ENCODE data around the gene FAM53A. TPM values are rescaled to one million over a fixed set of nuclear protein-coding genes. Genes with fewer than 3 reads are reported as not detected.
A peak's percentile ranks its signal among the peaks of the same experiment; 100 is the strongest.

The FAM53A gene
- total and polyA plus RNA-seq, 2 of the 13 experiments (the other 11 are each of a cell fraction or from before 2014, with no cell fraction given) = 0.48 to 1.1 TPM

DNA sequence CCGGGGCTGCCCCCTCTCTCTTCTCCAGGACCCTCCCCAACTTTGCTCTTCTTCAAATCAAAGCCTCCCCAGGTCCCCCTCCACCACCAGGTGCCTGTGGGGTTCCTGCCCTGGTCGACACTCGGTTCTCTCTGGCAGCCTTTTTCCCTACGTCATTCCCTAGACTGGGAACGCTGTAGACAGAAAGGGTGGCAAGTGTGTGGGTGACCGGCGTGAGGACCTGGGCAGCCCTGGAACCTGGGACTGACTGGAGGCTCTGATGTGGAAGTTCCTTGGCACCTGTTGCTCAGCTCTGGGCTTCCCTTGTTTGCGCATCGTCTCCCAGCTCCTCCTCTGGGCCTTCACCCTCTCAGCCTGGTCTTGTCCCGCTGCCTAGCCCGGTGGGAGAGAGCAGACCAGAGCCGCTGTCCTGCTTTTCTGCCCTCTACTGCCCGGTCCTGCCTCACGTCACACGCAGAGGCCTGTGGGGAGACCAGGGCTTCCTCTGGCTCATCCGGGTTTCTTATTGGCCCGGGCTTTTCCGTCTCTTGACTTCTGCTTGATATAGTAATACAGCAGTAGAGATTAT is 38.5 kb upstream of the FAM53A start (continued):
- TF ChIP-seq, protein P1, sequence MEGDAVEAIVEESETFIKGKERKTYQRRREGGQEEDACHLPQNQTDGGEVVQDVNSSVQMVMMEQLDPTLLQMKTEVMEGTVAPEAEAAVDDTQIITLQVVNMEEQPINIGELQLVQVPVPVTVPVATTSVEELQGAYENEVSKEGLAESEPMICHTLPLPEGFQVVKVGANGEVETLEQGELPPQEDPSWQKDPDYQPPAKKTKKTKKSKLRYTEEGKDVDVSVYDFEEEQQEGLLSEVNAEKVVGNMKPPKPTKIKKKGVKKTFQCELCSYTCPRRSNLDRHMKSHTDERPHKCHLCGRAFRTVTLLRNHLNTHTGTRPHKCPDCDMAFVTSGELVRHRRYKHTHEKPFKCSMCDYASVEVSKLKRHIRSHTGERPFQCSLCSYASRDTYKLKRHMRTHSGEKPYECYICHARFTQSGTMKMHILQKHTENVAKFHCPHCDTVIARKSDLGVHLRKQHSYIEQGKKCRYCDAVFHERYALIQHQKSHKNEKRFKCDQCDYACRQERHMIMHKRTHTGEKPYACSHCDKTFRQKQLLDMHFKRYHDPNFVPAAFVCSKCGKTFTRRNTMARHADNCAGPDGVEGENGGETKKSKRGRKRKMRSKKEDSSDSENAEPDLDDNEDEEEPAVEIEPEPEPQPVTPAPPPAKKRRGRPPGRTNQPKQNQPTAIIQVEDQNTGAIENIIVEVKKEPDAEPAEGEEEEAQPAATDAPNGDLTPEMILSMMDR (CRISPR knock-in tag; IDR thresholded peaks at IDR 0.05) = peak; percentile 45
- 0 out of 2 replicates have a peak, but pooled peaks have one; percentile 11 for TF ChIP-seq ZNF274 (CRISPR knock-in tag; IDR thresholded peaks at IDR 0.05)
- no peak for TF ChIP-seq ZNF678 (CRISPR knock-in tag; IDR thresholded peaks at IDR 0.05)
- TF ChIP-seq SIN3A (IDR thresholded peaks at IDR 0.05; ENCODE audit: borderline replicate concordance, low read depth, low read length) = 0 out of 2 replicates have a peak, but pooled peaks have one; percentile 32
- peak; percentile 58 for TF ChIP-seq SAP130 (CRISPR knock-in tag; IDR thresholded peaks at IDR 0.05; ENCODE audit: low read depth)

DNA sequence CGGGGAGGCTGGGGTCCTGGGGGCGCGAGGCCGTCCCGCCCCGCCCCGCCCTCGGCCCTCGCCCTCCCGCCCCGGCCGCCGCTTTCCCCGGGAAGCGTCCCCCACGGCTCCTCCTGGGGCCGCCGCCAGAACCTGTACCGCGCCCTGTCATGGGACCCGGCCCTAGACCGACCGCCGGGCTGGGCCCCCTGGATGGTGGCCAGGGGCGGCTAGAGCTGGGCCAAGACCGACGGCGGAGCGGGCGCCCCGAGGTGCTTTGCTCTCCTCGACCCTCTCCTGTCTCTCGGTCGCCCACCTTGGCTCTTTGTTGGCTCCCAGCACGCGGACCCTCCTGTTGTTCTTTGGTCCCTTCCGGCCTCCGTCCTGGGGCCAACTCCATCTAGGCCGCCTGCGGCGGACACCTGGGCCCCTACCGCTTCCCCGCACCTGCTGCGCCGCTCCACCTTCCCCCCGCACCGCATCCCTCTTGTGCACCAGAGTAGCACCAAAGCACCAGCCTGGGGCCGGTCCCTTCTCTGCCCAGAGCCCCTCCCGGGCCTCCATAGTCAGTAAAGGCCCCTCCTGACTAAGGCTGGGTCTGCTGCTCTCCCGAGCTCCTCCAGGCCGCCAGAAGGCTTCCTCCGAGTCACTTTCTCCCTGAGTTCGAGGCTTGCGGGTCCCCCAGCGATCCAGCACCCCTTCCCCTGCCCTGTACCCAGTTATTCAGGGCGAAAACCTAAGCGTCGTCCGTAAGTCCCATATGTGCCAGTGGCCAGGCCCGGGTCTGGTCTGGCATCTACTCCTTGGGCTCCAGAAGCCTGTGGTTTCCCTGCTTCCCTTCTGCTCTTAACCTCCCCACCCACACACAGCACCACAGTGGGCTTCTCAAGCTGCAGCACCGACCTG is 37.8 kb upstream of the FAM53A start:
- H2AFZ ChIP-seq (ENCODE audit: low read length) = no peak overlapping the region
- ATAC-seq = no peak
- peaks cover 33% of the 10 kb centered on the region for H3K79me2 ChIP-seq (ENCODE audit: insufficient read depth, low read length)
- TF ChIP-seq, protein P2, sequence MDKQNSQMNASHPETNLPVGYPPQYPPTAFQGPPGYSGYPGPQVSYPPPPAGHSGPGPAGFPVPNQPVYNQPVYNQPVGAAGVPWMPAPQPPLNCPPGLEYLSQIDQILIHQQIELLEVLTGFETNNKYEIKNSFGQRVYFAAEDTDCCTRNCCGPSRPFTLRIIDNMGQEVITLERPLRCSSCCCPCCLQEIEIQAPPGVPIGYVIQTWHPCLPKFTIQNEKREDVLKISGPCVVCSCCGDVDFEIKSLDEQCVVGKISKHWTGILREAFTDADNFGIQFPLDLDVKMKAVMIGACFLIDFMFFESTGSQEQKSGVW (CRISPR knock-in tag; IDR thresholded peaks at IDR 0.05; ENCODE audit: borderline replicate concordance) = no peak
- TF ChIP-seq ZNF451 (CRISPR knock-in tag; IDR thresholded peaks at IDR 0.05) (0 out of 2 replicates have a peak, but pooled peaks have one; percentile 36), ZNF768 (CRISPR knock-in tag; IDR thresholded peaks at IDR 0.05) (0 out of 2 replicates have a peak, but pooled peaks have one; percentile 34), TMF1 (CRISPR knock-in tag; IDR thresholded peaks at IDR 0.05; ENCODE audit: low read depth) (no peak), ZNF383 (CRISPR knock-in tag; IDR thresholded peaks at IDR 0.05; ENCODE audit: borderline replicate concordance) (no peak), EHMT2 (IDR thresholded peaks at IDR 0.05; ENCODE audit: borderline replicate concordance, low read depth, low read length) (no peak)
- TF ChIP-seq, protein P3, sequence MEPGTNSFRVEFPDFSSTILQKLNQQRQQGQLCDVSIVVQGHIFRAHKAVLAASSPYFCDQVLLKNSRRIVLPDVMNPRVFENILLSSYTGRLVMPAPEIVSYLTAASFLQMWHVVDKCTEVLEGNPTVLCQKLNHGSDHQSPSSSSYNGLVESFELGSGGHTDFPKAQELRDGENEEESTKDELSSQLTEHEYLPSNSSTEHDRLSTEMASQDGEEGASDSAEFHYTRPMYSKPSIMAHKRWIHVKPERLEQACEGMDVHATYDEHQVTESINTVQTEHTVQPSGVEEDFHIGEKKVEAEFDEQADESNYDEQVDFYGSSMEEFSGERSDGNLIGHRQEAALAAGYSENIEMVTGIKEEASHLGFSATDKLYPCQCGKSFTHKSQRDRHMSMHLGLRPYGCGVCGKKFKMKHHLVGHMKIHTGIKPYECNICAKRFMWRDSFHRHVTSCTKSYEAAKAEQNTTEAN (CRISPR knock-in tag; conservative IDR thresholded peaks at IDR 0.05) = 0 out of 2 replicates have a peak, but pooled peaks have one; percentile 21
- TF ChIP-seq, protein P4, sequence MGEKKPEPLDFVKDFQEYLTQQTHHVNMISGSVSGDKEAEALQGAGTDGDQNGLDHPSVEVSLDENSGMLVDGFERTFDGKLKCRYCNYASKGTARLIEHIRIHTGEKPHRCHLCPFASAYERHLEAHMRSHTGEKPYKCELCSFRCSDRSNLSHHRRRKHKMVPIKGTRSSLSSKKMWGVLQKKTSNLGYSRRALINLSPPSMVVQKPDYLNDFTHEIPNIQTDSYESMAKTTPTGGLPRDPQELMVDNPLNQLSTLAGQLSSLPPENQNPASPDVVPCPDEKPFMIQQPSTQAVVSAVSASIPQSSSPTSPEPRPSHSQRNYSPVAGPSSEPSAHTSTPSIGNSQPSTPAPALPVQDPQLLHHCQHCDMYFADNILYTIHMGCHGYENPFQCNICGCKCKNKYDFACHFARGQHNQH (CRISPR knock-in tag; IDR thresholded peaks at IDR 0.05) = no peak
- TF ChIP-seq, protein P5, sequence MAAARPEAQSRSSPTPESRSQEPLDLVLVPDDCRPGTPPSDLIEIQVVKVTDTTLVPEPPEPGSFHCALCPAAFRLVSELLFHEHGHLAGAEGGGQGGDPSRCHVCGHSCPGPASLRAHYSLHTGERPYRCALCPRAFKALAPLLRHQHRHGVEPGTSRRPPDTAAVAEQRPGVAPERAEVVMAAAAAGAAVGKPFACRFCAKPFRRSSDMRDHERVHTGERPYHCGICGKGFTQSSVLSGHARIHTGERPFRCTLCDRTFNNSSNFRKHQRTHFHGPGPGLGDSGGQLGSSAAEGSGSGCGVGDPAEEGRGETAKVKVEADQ (CRISPR knock-in tag; IDR thresholded peaks at IDR 0.05; ENCODE audit: borderline replicate concordance) = peak; percentile 54; the same call in 1 of the 2 replicates

More for the DNA sequence above, 37.8 kb upstream of the FAM53A start:
- no peak for FAIRE-seq
- peaks cover 45% of the 10 kb centered on the region for H3K4me1 ChIP-seq (ENCODE audit: insufficient read depth, low read length)
- H3K4me2 ChIP-seq (ENCODE audit: low read depth, low read length) = peak overlapping the region; percentile 94
- no peak for DNase-seq (ENCODE audit: low spot score)
- ChIA-PET POLR2A (interaction anchor here (0.7 to 3.3 kb wide), 8 partner anchors 10 to 135 kb away, joined by 3 to 31 read pairs (median 4); partner anchors contain the start of genes FGFR3, LETM1 and SLBP), CTCF (ENCODE audit: low intra/inter-chr PET ratio, low total read pairs) (no interaction called here)
- H3K9me3 ChIP-seq (ENCODE audit: low read length) = no peaks in the 10 kb centered on the region
- H3K36me3 ChIP-seq (replicated peaks in 1 of 2; ENCODE audit: control insufficient read depth in 1 of 2, insufficient read depth in 2 of 2, low read length in 2 of 2) = peaks cover 6 to 26% of the 10 kb centered on the region in 2 experiments; a peak in 4 of 5 replicates
- in situ Hi-C loops (cut with HindIII; ENCODE audit: extremely low pct_ligation_motif_present, low pct_unique_long_range_greater_than_20kb) = no loop called here
- peak overlapping the region; percentile 86 to 94 (median 92) for H3K4me3 ChIP-seq (replicated peaks in 1 of 3; ENCODE audit: insufficient read depth in 1 of 3, low read depth in 2 of 3, low read length in 3 of 3)
- H3K27me3 ChIP-seq (ENCODE audit: control insufficient read depth in 1 of 2, insufficient read depth in 2 of 2, low read length in 2 of 2) = no peaks in the 10 kb centered on the region
- H3K9ac ChIP-seq (ENCODE audit: insufficient read depth, low read depth, low read length) = peak overlapping the region; percentile 80
- H4K20me1 ChIP-seq (ENCODE audit: insufficient read depth, low read length) = peaks cover 3% of the 10 kb centered on the region; the same call in 1 of the 2 replicates
- intact Hi-C loops (cut with micrococcal nuclease; ENCODE audit: unreplicated experiment) = no loop called here
- WGBS (ENCODE audit: low lambda C conversion rate) = 0% methylated on average over 27 of the region's 61 CpGs
- BruUV-seq (replicated peaks) = no TSS peak
- H3K27ac ChIP-seq (ENCODE audit: extremely low read length, insufficient read depth, low read length) = peak overlapping the region; percentile 58

All from HepG2 (cell line).